K562 (cell line): ENCODE measurements around the gene TGM5. TPM values are rescaled to one million over a fixed set of nuclear protein-coding genes. Genes with fewer than 3 reads are reported as not detected.
A peak's percentile ranks its signal among the peaks of the same experiment; 100 is the strongest.

Experiments
- CEBPB ChIP-seq: fragments of 450-650 bp; IDR thresholded peaks from 2 replicates; pipeline ENCODE4 v1.6.1; 2016; ENCODE audit warnings: missing genetic modification characterization, missing compliant biosample characterization
- CHD2 ChIP-seq: IDR thresholded peaks from 2 replicates; pipeline ENCODE4 v1.6.1; 2011; ENCODE audit warnings: low read depth, low read length
- DPF2 ChIP-seq: fragments of 450-650 bp; IDR thresholded peaks from 2 replicates; pipeline ENCODE4 v1.6.1; 2016
- GTF2A2 ChIP-seq: IDR thresholded peaks from 2 replicates; pipeline ENCODE4 v1.6.1; 2016; ENCODE audit warnings: mild to moderate bottlenecking, missing genetic modification characterization, missing compliant biosample characterization
- HCFC1 ChIP-seq: IDR thresholded peaks from 2 replicates; pipeline ENCODE4 v1.6.1; 2012; ENCODE audit warnings: low read depth, low read length, improper control_type of control experiment
- HDAC2 ChIP-seq: fragments of 450-650 bp; IDR thresholded peaks from 2 replicates; pipeline ENCODE4 v1.6.1; 2016; ENCODE audit warnings: mild to moderate bottlenecking
- HMGN3 ChIP-seq: IDR thresholded peaks from 2 replicates; pipeline ENCODE4 v1.6.1; 2011; ENCODE audit warnings: borderline replicate concordance, low read depth, mild to moderate bottlenecking, mixed read lengths, low read length; ENCODE audit not compliant: insufficient read length; ENCODE audit errors: extremely low read depth
- KDM5B ChIP-seq: fragments of 200-600 bp; sonication (generic); IDR thresholded peaks from 2 replicates; pipeline ENCODE4 v1.6.1; 2012; ENCODE audit warnings: low read depth, mild to moderate bottlenecking, moderate library complexity, low read length, control low read depth, inconsistent platforms; ENCODE audit not compliant: insufficient replicate concordance
- KLF1 ChIP-seq: fragments of 450-650 bp; IDR thresholded peaks from 2 replicates; pipeline ENCODE4 v1.6.1; 2016; ENCODE audit warnings: missing genetic modification characterization, missing compliant biosample characterization
- MAFG ChIP-seq: fragments of 450-650 bp; conservative IDR thresholded peaks from 2 replicates; pipeline ENCODE4 v1.6.1; 2016; ENCODE audit warnings: missing genetic modification characterization, missing compliant biosample characterization
- MAFK ChIP-seq: IDR thresholded peaks from 2 replicates; pipeline ENCODE4 v1.6.1; 2011; ENCODE audit warnings: low read length, improper control_type of control experiment
- POLR2AphosphoS2 ChIP-seq: IDR thresholded peaks from 2 replicates; pipeline ENCODE4 v1.6.1; 2012; ENCODE audit warnings: low read length, improper control_type of control experiment
- RAD21 ChIP-seq, 2 experiments: fragments of 250-450 bp in 1 of 2; fragments of 450-650 bp in 1 of 2; sonication (Bioruptor Pico) in 1 of 2; formaldehyde crosslinking in 1 of 2; IDR thresholded peaks in 1 of 2; conservative IDR thresholded peaks in 1 of 2; 2 replicates each; pipeline versions ENCODE4 v1.4.0 to v1.8.0; 2020 to 2022; ENCODE audit warnings: mild to moderate bottlenecking in 2 of 2, moderate library complexity in 1 of 2
- REST ChIP-seq, 2 experiments: fragments of 450-650 bp; formaldehyde crosslinking in 1 of 2; IDR thresholded peaks; 2 replicates each; pipeline versions ENCODE4 v1.4.0 to v1.6.1; 2014 to 2020; ENCODE audit warnings: mild to moderate bottlenecking in 2 of 2, borderline replicate concordance in 1 of 2, low read depth in 1 of 2
- THRAP3 ChIP-seq: fragments of 450-650 bp; IDR thresholded peaks from 2 replicates; pipeline ENCODE4 v1.6.1; 2016; ENCODE audit warnings: mild to moderate bottlenecking, inconsistent platforms, borderline replicate concordance
- ZNF395 ChIP-seq: fragments of 200-800 bp; sonication (Bioruptor generic); IDR thresholded peaks from 2 replicates; pipeline ENCODE4 v1.6.1; 2017; ENCODE audit warnings: missing genetic modification characterization, missing compliant biosample characterization
- ZNF41 ChIP-seq: fragments of 250-450 bp; sonication (Bioruptor Pico); conservative IDR thresholded peaks from 2 replicates; pipeline ENCODE4 v1.4.0; 2020; ENCODE audit warnings: mild to moderate bottlenecking
- ZNF584 ChIP-seq: fragments of 200-800 bp; sonication (Bioruptor generic); IDR thresholded peaks from 2 replicates; pipeline ENCODE4 v1.6.1; 2016; ENCODE audit warnings: low read depth, mild to moderate bottlenecking, missing genetic modification characterization, missing compliant biosample characterization
- ZNF76 ChIP-seq: fragments of 250-450 bp; sonication (Bioruptor Pico); IDR thresholded peaks from 2 replicates; pipeline ENCODE4 v1.4.0; 2020; ENCODE audit warnings: mild to moderate bottlenecking, moderate library complexity, borderline replicate concordance
- ZNF766 ChIP-seq: fragments of 200-800 bp; sonication (Bioruptor generic); conservative IDR thresholded peaks from 2 replicates; pipeline ENCODE4 v1.6.1; 2016; ENCODE audit warnings: missing genetic modification characterization, missing compliant biosample characterization
- polyA plus RNA-seq, 8 experiments: library from polyadenylated mRNA; depleted of rRNA in 4 of 8; stranded (reverse) in 5 of 8; unstranded in 3 of 8; fragments of >200 nt; fragmentation: Nextera tagmentation in 2 of 8; fragmentation: Illumina TruSeq in 1 of 8; extraction: Ambion mirVana in 2 of 8; extraction: Trizol in 1 of 8; gene quantifications; 2 replicates each; pipeline versions ENCODE4 v1.2.1 to v1.2.3, GENCODE V29; 2011 to 2014; ENCODE audit warnings: inconsistent platforms in 1 of 8, missing spikeins in 1 of 8
- total RNA-seq, 7 experiments: library from RNA; depleted of rRNA in 6 of 7; stranded (reverse); fragments of >200 nt in 6 of 7; fragmentation: Illumina TruSeq in 2 of 7; extraction: Trizol in 2 of 7; gene quantifications; 2 replicates each; pipeline versions ENCODE4 v1.2.1 to v1.2.3, GENCODE V29; 2011 to 2021; ENCODE audit warnings: low replicate concordance in 1 of 7

Gene TGM5
- total and polyA plus RNA-seq, 9 of the 15 experiments (the other 6 are each of a cell fraction or from before 2014, with no cell fraction given): 0.03 to 0.10 (median 0.07) TPM; not detected in 6

GRCh38 chr15:43220991-43221403 lies 45.7 kb downstream of the TGM5 start, which contains the start of gene EPB42 (continued):
- TF ChIP-seq ZNF766 (CRISPR knock-in tag): peak; percentile 65; the same call in 1 of the 2 replicates
- no peak for TF ChIP-seq THRAP3
- no peak for TF ChIP-seq MAFK
- TF ChIP-seq CEBPB (tag): no peak
- no peak for TF ChIP-seq ZNF41 (CRISPR knock-in tag)
- no peak for TF ChIP-seq POLR2AphosphoS2
- peak; percentile 56; the same call in 1 of the 2 replicates for TF ChIP-seq KLF1 (tag)
- TF ChIP-seq ZNF395: peak; percentile 82
- TF ChIP-seq HCFC1: no peak
- no peak for TF ChIP-seq GTF2A2 (tag)
- no peak for TF ChIP-seq HDAC2
- TF ChIP-seq REST (IDR thresholded peaks at IDR 0.05; ENCODE audit: borderline replicate concordance): no peak
- TF ChIP-seq REST (CRISPR knock-in tag; IDR thresholded peaks at IDR 0.05; ENCODE audit: low read depth): no peak
- peak; percentile 91 for TF ChIP-seq DPF2
- TF ChIP-seq MAFG: no peak
- TF ChIP-seq CHD2: peak; percentile 37; the same call in 1 of the 2 replicates
- no peak for TF ChIP-seq RAD21 (CRISPR knock-in tag; conservative IDR thresholded peaks at IDR 0.05 in 1 of 2, IDR thresholded peaks at IDR 0.05 in 1 of 2)
- 0 out of 2 replicates have a peak, but pooled peaks have one; percentile 10 for TF ChIP-seq ZNF584 (CRISPR knock-in tag)
- no peak for TF ChIP-seq HMGN3
- no peak for TF ChIP-seq ZNF76 (CRISPR knock-in tag)
- no peak for TF ChIP-seq KDM5B
